H1 (cell line): ENCODE data around the gene CREG2. TPM values are rescaled to one million over a fixed set of nuclear protein-coding genes. Genes with fewer than 3 reads are reported as not detected.

ENCODE experiments used
- CTCF ChIA-PET: fragments of 300-600 bp; sonication (Branson Sonifier 250); formaldehyde crosslinking; loops from one replicate; lab custom pipeline; 2021; ENCODE audit not compliant: partially characterized antibody; lab: Charles Lee
- POLR2A ChIA-PET: fragments of 300-600 bp; sonication (Branson Sonifier 250); formaldehyde crosslinking; loops from one replicate; lab custom pipeline; 2021; ENCODE audit warnings: inconsistent platforms; ENCODE audit not compliant: partially characterized antibody; lab: Charles Lee
- DNase-seq, 2 experiments: peaks; one replicate each; pipeline versions ENCODE4 v3.0.0 to v3.0.0-alpha.2; 2010 to 2022; ENCODE audit warnings: low spot score in 2 of 2, low read depth in 1 of 2, mixed read lengths in 1 of 2
- FAIRE-seq: peaks from 2 replicates; lab custom pipeline; 2011; peaks lifted over from hg19 to GRCh38; lab: Jason Lieb, UNC
- H2AFZ ChIP-seq: 2 replicates; pipeline ENCODE4 v1.8.1; 2012; ENCODE audit warnings: low read length, inconsistent platforms
- H2AK5ac ChIP-seq: 2 replicates; pipeline ENCODE4 v1.6.1; 2013; ENCODE audit warnings: low read depth, low read length
- H2BK120ac ChIP-seq: replicated peaks from 2 replicates; pipeline ENCODE3; 2013; ENCODE audit warnings: low read depth, low read length, inconsistent platforms
- H2BK12ac ChIP-seq: 2 replicates; pipeline ENCODE4 v1.6.1; 2013; ENCODE audit warnings: low read depth, low read length
- H2BK15ac ChIP-seq: 2 replicates; pipeline ENCODE4 v1.6.1; 2013; ENCODE audit warnings: low read length
- H2BK20ac ChIP-seq: 2 replicates; pipeline ENCODE4 v1.6.1; 2013; ENCODE audit warnings: low read length
- H2BK5ac ChIP-seq: 2 replicates; pipeline ENCODE4 v1.6.1; 2013; ENCODE audit warnings: low read depth, low read length
- H3K14ac ChIP-seq: 2 replicates; pipeline ENCODE4 v1.6.1; 2013; ENCODE audit warnings: inconsistent platforms; ENCODE audit not compliant: insufficient read length
- H3K18ac ChIP-seq: 2 replicates; pipeline ENCODE4 v1.6.1; 2013; ENCODE audit warnings: low read length; ENCODE audit errors: extremely low read depth
- H3K23ac ChIP-seq: 2 replicates; pipeline ENCODE4 v1.6.1; 2013; ENCODE audit warnings: inconsistent platforms; ENCODE audit not compliant: insufficient read length
- H3K23me2 ChIP-seq: 2 replicates; pipeline ENCODE4 v1.6.1; 2013; ENCODE audit warnings: low read depth, low read length
- H3K27ac ChIP-seq: 2 replicates; pipeline ENCODE4 v1.6.1; 2011; ENCODE audit warnings: low read depth, low read length, inconsistent platforms
- H3K27me3 ChIP-seq, 4 experiments: replicated peaks in 1 of 4; 1 replicate in 1 of 4; 2 replicates in 3 of 4; pipeline versions ENCODE4 v1.6.1 to v1.8.1; 2011 to 2013; ENCODE audit warnings: low read length in 3 of 4, mild to moderate bottlenecking in 3 of 4, inconsistent platforms in 2 of 4, mixed read lengths in 2 of 4, moderate library complexity in 1 of 4; ENCODE audit not compliant: control insufficient read depth in 3 of 4, insufficient read depth in 3 of 4; ENCODE audit errors: extremely low read depth in 1 of 4
- H3K36me3 ChIP-seq, 4 experiments: 2 replicates each; pipeline versions ENCODE4 v1.6.1 to v1.8.1; 2011 to 2013; ENCODE audit warnings: mild to moderate bottlenecking in 4 of 4, low read length in 3 of 4, moderate library complexity in 2 of 4, control low read depth in 1 of 4, inconsistent platforms in 1 of 4; ENCODE audit not compliant: insufficient read depth in 4 of 4, control insufficient read depth in 2 of 4
- H3K4ac ChIP-seq: replicated peaks from 2 replicates; pipeline ENCODE3; 2013; ENCODE audit warnings: low read length, low read depth, mixed read lengths, inconsistent platforms; ENCODE audit not compliant: insufficient read length
- H3K4me1 ChIP-seq, 4 experiments: replicated peaks in 1 of 4; 1 replicate in 1 of 4; 2 replicates in 3 of 4; pipeline versions ENCODE4 v1.6.1 to v1.8.1; 2011 to 2013; ENCODE audit warnings: low read length in 3 of 4, inconsistent platforms in 2 of 4, mixed read lengths in 1 of 4; ENCODE audit not compliant: insufficient read depth in 4 of 4, control insufficient read depth in 3 of 4
- H3K4me2 ChIP-seq, 2 experiments: 2 replicates each; pipeline versions ENCODE4 v1.6.1 to v1.8.1; 2011 to 2013; ENCODE audit warnings: low read depth in 2 of 2, low read length in 2 of 2, control low read depth in 1 of 2, inconsistent platforms in 1 of 2, mild to moderate bottlenecking in 1 of 2; ENCODE audit not compliant: insufficient read depth in 1 of 2
- H3K4me3 ChIP-seq, 4 experiments: fragments of 200-600, 300-600 bp in 1 of 4; sonication (generic), shearing (Covaris generic), sonication (Bioruptor Twin) in 1 of 4; 2 replicates each; pipeline versions ENCODE4 v1.5.1 to v1.8.1; 2011 to 2016; ENCODE audit warnings: low read length in 4 of 4, low read depth in 3 of 4, control low read depth in 2 of 4, inconsistent platforms in 2 of 4, mild to moderate bottlenecking in 2 of 4, mixed read lengths in 1 of 4, moderate library complexity in 1 of 4; ENCODE audit not compliant: insufficient read depth in 2 of 4; ENCODE audit errors: extremely low read depth in 1 of 4
- H3K56ac ChIP-seq: replicated peaks from 2 replicates; pipeline ENCODE3; 2013; ENCODE audit warnings: low read depth, mild to moderate bottlenecking, mixed read lengths, low read length, inconsistent platforms; ENCODE audit not compliant: insufficient read length
- H3K79me1 ChIP-seq: 2 replicates; pipeline ENCODE4 v1.6.1; 2013; ENCODE audit warnings: low read depth, low read length, control low read depth
- H3K79me2 ChIP-seq, 2 experiments: 2 replicates each; pipeline versions ENCODE4 v1.6.1 to v1.8.1; 2012 to 2013; ENCODE audit warnings: low read length in 2 of 2, mild to moderate bottlenecking in 2 of 2, inconsistent platforms in 1 of 2; ENCODE audit not compliant: insufficient read depth in 2 of 2, control insufficient read depth in 1 of 2
- H3K9ac ChIP-seq, 4 experiments: replicated peaks in 1 of 4; 1 replicate in 1 of 4; 2 replicates in 3 of 4; pipeline versions ENCODE4 v1.6.1 to v1.8.1; 2011 to 2013; ENCODE audit warnings: low read depth in 3 of 4, low read length in 3 of 4, control low read depth in 2 of 4, mild to moderate bottlenecking in 2 of 4, moderate library complexity in 2 of 4, inconsistent platforms in 1 of 4; ENCODE audit errors: extremely low read depth in 1 of 4
- H3K9me3 ChIP-seq, 2 experiments: 2 replicates each; pipeline versions ENCODE4 v1.6.1 to v1.8.1; 2012 to 2013; ENCODE audit warnings: mild to moderate bottlenecking in 2 of 2, moderate library complexity in 2 of 2, control low read depth in 1 of 2, inconsistent platforms in 1 of 2, low read depth in 1 of 2, low read length in 1 of 2, mixed read lengths in 1 of 2; ENCODE audit not compliant: insufficient read depth in 2 of 2
- H4K20me1 ChIP-seq, 2 experiments: replicated peaks in 1 of 2; 2 replicates each; pipeline versions ENCODE3 to v1.8.1; 2011 to 2013; ENCODE audit warnings: inconsistent platforms in 2 of 2, low read length in 2 of 2, mild to moderate bottlenecking in 1 of 2; ENCODE audit not compliant: insufficient read depth in 2 of 2, control insufficient read depth in 1 of 2
- H4K5ac ChIP-seq: 2 replicates; pipeline ENCODE4 v1.6.1; 2013; ENCODE audit warnings: low read length, low read depth, mixed read lengths, inconsistent platforms; ENCODE audit not compliant: insufficient read length
- H4K8ac ChIP-seq: 2 replicates; pipeline ENCODE4 v1.8.0; 2013; ENCODE audit warnings: mild to moderate bottlenecking, moderate library complexity, low read length, inconsistent platforms; ENCODE audit not compliant: insufficient read depth; ENCODE audit errors: extremely low read depth
- H4K91ac ChIP-seq: replicated peaks from 2 replicates; pipeline ENCODE3; 2013; ENCODE audit warnings: low read length, mixed read lengths, inconsistent platforms; ENCODE audit not compliant: insufficient read length
- BRCA1 ChIP-seq: IDR thresholded peaks from 2 replicates; pipeline ENCODE4 v1.6.1; 2012; ENCODE audit warnings: low read depth, low read length, improper control_type of control experiment
- EGR1 ChIP-seq: IDR thresholded peaks from 2 replicates; pipeline ENCODE4 v1.6.1; 2011; ENCODE audit warnings: low read depth, low read length, borderline replicate concordance
- HDAC2 ChIP-seq, 2 experiments: fragments of 300-600 bp in 1 of 2; sonication (generic) in 1 of 2; IDR thresholded peaks; 2 replicates each; pipeline ENCODE4 v1.6.1; 2011 to 2012; ENCODE audit warnings: low read depth in 2 of 2, low read length in 2 of 2, mild to moderate bottlenecking in 2 of 2, moderate library complexity in 2 of 2, borderline replicate concordance in 1 of 2, inconsistent platforms in 1 of 2
- MAX ChIP-seq: IDR thresholded peaks from 2 replicates; pipeline ENCODE4 v1.6.1; 2012; ENCODE audit warnings: inconsistent platforms
- PHF8 ChIP-seq: fragments of 200-600 bp; sonication (generic); conservative IDR thresholded peaks from 2 replicates; pipeline ENCODE4 v1.7.1; 2012; ENCODE audit warnings: low read depth, mild to moderate bottlenecking, inconsistent platforms, low read length, moderate library complexity
- POLR2AphosphoS5 ChIP-seq: IDR thresholded peaks from 2 replicates; pipeline ENCODE4 v1.6.1; 2011; ENCODE audit warnings: low read depth, low read length
- RBBP5 ChIP-seq: IDR thresholded peaks from 2 replicates; pipeline ENCODE4 v1.7.1; 2012; ENCODE audit warnings: low read depth, mild to moderate bottlenecking, inconsistent platforms, low read length, moderate library complexity, borderline replicate concordance
- RXRA ChIP-seq: IDR thresholded peaks from 2 replicates; pipeline ENCODE4 v1.6.1; 2011; ENCODE audit warnings: low read depth, mild to moderate bottlenecking, low read length, moderate library complexity; ENCODE audit not compliant: insufficient read depth
- SAP30 ChIP-seq: fragments of 300-600 bp; sonication (generic); IDR thresholded peaks from 2 replicates; pipeline ENCODE4 v1.7.1; 2012; ENCODE audit warnings: low read length, moderate library complexity, mild to moderate bottlenecking, inconsistent platforms; ENCODE audit not compliant: insufficient read depth, insufficient replicate concordance
- TBP ChIP-seq: IDR thresholded peaks from 2 replicates; pipeline ENCODE4 v1.6.1; 2011; ENCODE audit warnings: low read depth, low read length, improper control_type of control experiment
- TCF12 ChIP-seq: IDR thresholded peaks from 2 replicates; pipeline ENCODE4 v1.6.1; 2011; ENCODE audit warnings: low read depth, mild to moderate bottlenecking, low read length
- TEAD4 ChIP-seq: IDR thresholded peaks from 2 replicates; pipeline ENCODE4 v1.6.1; 2012; ENCODE audit warnings: low read depth, low read length, inconsistent platforms, mixed read lengths
- WGBS, 2 experiments: shearing (Covaris generic) in 1 of 2; methylation state at CpG; one replicate each; pipeline versions ENCODE4 v1.1.6 to v1.1.7; 2013 to 2015; ENCODE audit warnings: low lambda C conversion rate in 2 of 2, mixed read lengths in 2 of 2, inconsistent platforms in 1 of 2, low coverage in 1 of 2, missing lambda C conversion rate in 1 of 2; ENCODE audit not compliant: insufficient replicate concordance in 2 of 2, insufficient coverage in 1 of 2, insufficient read length in 1 of 2; ENCODE audit errors: extremely low coverage in 1 of 2, missing lambda C conversion rate in 1 of 2; 5-methylcytosine and 5-hydroxymethylcytosine counted together
- polyA plus RNA-seq, 7 experiments: library from polyadenylated mRNA; depleted of rRNA in 3 of 7; stranded (reverse) in 5 of 7; unstranded in 2 of 7; fragments of >200 nt in 5 of 7; fragments of 200-250 nt in 2 of 7; gene quantifications; 1 replicate in 5 of 7; 2 replicates in 1 of 7; 4 replicates in 1 of 7; pipeline versions ENCODE4 v1.2.1 to v1.2.3, GENCODE V29; 2011 to 2013; ENCODE audit warnings: missing spikeins in 2 of 7, mixed read lengths in 2 of 7
- total RNA-seq: library from RNA; stranded (reverse); fragmentation: NEBNext Ultra II Directional; extraction: Animal tissue kit (Norgen Biotek cat#: 25700); gene quantifications from 2 replicates; pipeline ENCODE4 v1.2.1, GENCODE V29; 2021
- TF ChIP-seq, protein P1 (sequence below): IDR thresholded peaks from 2 replicates; pipeline ENCODE4 v1.6.1; 2011; ENCODE audit warnings: low read length, improper control_type of control experiment

Gene CREG2
- total and polyA plus RNA-seq, 2 of the 8 experiments (the other 6 are each of a cell fraction or from before 2014, with no cell fraction given): 2.0 to 2.2 TPM

DNA sequence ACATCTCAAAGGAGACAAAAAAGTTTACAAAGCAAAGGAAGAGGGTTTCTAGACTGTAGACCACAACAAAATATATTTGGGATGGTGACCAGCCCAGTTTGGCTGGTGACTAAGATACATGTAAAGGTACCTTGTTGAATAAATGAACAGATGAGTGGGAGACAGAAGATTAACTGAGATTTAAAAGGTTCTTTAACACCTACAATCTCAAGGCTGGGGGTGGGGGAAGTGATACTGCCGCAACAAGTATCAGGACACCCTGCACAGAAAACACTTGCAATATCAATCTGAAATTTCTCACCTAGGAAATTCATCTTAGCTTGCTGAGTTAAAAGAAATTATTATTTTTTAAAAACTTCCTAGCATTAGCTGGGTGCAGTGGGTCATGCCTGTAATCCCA is 87.1 kb downstream of the CREG2 start:
- CTCF ChIA-PET: interaction anchor here (0.9 to 2.0 kb wide), 4 partner anchors 27 to 119 kb away, joined by 3 to 4 read pairs (median 4); partner anchors contain the start of gene CREG2
- Histone ChIP-seq H3K4me1 (no peaks in the 10 kb centered on the region), H3K27me3 (no peaks in the 10 kb centered on the region), H4K5ac (no peak overlapping the region), H4K8ac (no peak overlapping the region), H2AFZ (no peak overlapping the region), H3K14ac (no peak overlapping the region), H4K20me1 (peaks cover 2 to 15% of the 10 kb centered on the region in 2 experiments), H4K91ac (no peak overlapping the region), H3K36me3 (no peaks in the 10 kb centered on the region), H3K4me2 (no peak overlapping the region), H3K23ac (no peak overlapping the region), H3K9me3 (no peaks in the 10 kb centered on the region), H3K27ac (no peak overlapping the region), H2BK12ac (no peak overlapping the region), H3K4ac (no peak overlapping the region), H3K79me2 (peaks cover 0 to 84% of the 10 kb centered on the region in 2 experiments; a peak in 3 of 4 replicates), H3K79me1 (peaks cover 11% of the 10 kb centered on the region), H2BK120ac (no peak overlapping the region), H3K9ac (no peak overlapping the region), H3K23me2 (no peaks in the 10 kb centered on the region), H2BK15ac (no peak overlapping the region), H2AK5ac (no peak overlapping the region), H3K4me3 (no peak overlapping the region), H2BK20ac (no peak overlapping the region), H3K56ac (no peak overlapping the region), H3K18ac (no peak overlapping the region), H2BK5ac (no peak overlapping the region)
- FAIRE-seq: no peak
- no peak for DNase-seq
- POLR2A ChIA-PET: interaction anchor here (1.2 kb wide), 1 partner anchor 9 kb away, joined by 5 read pairs; the partner anchor contains the start of gene RNF149
- 100% methylated on average over 1 of the region's 1 CpG; no CpG with 5 or more reads in 1 of the 2 experiments for WGBS, 2 experiments
- no peak for TF ChIP-seq MAX
- TF ChIP-seq TEAD4: no peak
- no peak for TF ChIP-seq EGR1
- TF ChIP-seq RXRA: no peak
- no peak for TF ChIP-seq POLR2AphosphoS5
- TF ChIP-seq, protein P1, sequence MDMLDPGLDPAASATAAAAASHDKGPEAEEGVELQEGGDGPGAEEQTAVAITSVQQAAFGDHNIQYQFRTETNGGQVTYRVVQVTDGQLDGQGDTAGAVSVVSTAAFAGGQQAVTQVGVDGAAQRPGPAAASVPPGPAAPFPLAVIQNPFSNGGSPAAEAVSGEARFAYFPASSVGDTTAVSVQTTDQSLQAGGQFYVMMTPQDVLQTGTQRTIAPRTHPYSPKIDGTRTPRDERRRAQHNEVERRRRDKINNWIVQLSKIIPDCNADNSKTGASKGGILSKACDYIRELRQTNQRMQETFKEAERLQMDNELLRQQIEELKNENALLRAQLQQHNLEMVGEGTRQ: no peak
- TF ChIP-seq TCF12: no peak
- TF ChIP-seq TBP: no peak
- no peak for TF ChIP-seq PHF8
- no peak for TF ChIP-seq HDAC2 (IDR thresholded peaks at IDR 0.05; ENCODE audit: borderline replicate concordance in 1 of 2, low read depth in 2 of 2, low read length in 2 of 2)
- no peak for TF ChIP-seq BRCA1
- no peak for TF ChIP-seq SAP30
- TF ChIP-seq RBBP5: no peak
